Colonic mucosa (tissue), 4 donors: ENCODE data around the gene PTX3. TPM values are rescaled to one million over a fixed set of nuclear protein-coding genes. Genes with fewer than 3 reads are reported as not detected.

Source experiments
- DNase-seq: peaks from one replicate; pipeline ENCODE4 v3.0.0-alpha.2; 2020
- H3K27ac ChIP-seq: fragments of 200-600 bp; one replicate; pipeline ENCODE4 v1.8.0; 2021
- H3K27me3 ChIP-seq: fragments of 200-600 bp; one replicate; pipeline ENCODE4 v1.8.0; 2021
- H3K36me3 ChIP-seq: fragments of 200-600 bp; one replicate; pipeline ENCODE4 v1.8.0; 2021
- H3K4me1 ChIP-seq: fragments of 200-600 bp; one replicate; pipeline ENCODE4 v1.8.0; 2021; ENCODE audit warnings: mild to moderate bottlenecking
- H3K4me3 ChIP-seq: fragments of 200-600 bp; one replicate; pipeline ENCODE4 v1.8.0; 2021
- H3K9ac ChIP-seq, 2 donors: one replicate each; pipeline ENCODE4 v1.7.0; 2013; ENCODE audit warnings: control low read depth in 2 of 2, low read depth in 2 of 2, low read length in 2 of 2
- H3K9me3 ChIP-seq: fragments of 200-600 bp; one replicate; pipeline ENCODE4 v1.8.0; 2021
- intact Hi-C: fragments of 100-400 bp; cut with DNase I; formaldehyde crosslinking; loops from one replicate; pipeline ENCODE4 v1.14.1; 2022
- total RNA-seq, 2 donors: library from RNA; stranded (reverse); fragmentation: NEBNext Ultra II Directional in 1 of 2; extraction: Animal tissue kit (Norgen Biotek cat#: 25700) in 1 of 2; gene quantifications; one replicate each; pipeline ENCODE4 v1.2.1, GENCODE V29; 2021
- TF ChIP-seq, protein P1 (sequence below): fragments of 200-600 bp; IDR thresholded peaks from one replicate; pipeline ENCODE4 v1.8.0; 2022; ENCODE audit warnings: antibody characterized with exemption, mild to moderate bottlenecking
- donor health status: healthy.
- donor health status: DM: no; HTN: no; CAD: no.
- donor health status: DM: no; HTN: no; CAD: no.

Gene PTX3
- 1 to 10 TPM; 1.0 to 1.4 TPM for total RNA-seq

DNA sequence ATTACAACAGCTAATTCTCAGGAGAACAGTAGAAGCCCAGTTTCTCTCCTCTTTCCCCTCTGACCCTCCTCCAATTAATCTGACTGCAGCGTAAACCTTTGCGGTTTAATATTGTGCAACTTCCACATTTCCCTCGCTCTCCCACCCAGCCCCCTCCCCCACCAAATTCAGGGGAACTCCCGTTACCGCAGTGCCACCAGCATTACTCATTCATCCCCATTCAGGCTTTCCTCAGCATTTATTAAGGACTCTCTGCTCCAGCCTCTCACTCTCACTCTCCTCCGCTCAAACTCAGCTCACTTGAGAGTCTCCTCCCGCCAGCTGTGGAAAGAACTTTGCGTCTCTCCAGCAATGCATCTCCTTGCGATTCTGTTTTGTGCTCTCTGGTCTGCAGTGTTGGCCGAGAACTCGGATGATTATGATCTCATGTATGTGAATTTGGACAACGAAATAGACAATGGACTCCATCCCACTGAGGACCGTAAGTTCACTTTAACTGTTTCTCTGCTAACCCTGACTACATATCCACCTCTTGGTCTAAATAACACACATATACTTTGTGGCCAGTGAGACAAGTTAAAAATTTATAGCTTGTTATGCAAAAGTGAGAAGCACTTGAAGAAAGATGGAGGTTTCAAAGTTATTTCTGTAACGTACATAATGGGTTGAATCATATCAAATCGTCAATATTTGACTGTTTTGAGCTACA, at the start of gene PTX3:
Gene PTX3 (plus strand): TSS at position 268 of the 709 bp plus-strand sequence. CDS start 84 bp downstream, at position 352.
- TF ChIP-seq, protein P1, sequence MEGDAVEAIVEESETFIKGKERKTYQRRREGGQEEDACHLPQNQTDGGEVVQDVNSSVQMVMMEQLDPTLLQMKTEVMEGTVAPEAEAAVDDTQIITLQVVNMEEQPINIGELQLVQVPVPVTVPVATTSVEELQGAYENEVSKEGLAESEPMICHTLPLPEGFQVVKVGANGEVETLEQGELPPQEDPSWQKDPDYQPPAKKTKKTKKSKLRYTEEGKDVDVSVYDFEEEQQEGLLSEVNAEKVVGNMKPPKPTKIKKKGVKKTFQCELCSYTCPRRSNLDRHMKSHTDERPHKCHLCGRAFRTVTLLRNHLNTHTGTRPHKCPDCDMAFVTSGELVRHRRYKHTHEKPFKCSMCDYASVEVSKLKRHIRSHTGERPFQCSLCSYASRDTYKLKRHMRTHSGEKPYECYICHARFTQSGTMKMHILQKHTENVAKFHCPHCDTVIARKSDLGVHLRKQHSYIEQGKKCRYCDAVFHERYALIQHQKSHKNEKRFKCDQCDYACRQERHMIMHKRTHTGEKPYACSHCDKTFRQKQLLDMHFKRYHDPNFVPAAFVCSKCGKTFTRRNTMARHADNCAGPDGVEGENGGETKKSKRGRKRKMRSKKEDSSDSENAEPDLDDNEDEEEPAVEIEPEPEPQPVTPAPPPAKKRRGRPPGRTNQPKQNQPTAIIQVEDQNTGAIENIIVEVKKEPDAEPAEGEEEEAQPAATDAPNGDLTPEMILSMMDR, result no peak
- Histone ChIP-seq H3K4me3 (peak within 1 kb of the TSS; percentile 36), H3K9ac (peak within 1 kb of the TSS in 1 of 2 donors; percentile 21), H3K27me3 (no peaks in the 10 kb centered on the region), H3K9me3 (no peaks in the 10 kb centered on the region), H3K36me3 (no peaks in the 10 kb centered on the region), H3K27ac (peak within 1 kb of the TSS; percentile 14), H3K4me1 (no peaks in the 10 kb centered on the region)
- intact Hi-C loops, result no loop called here
- peak; percentile 30 for DNase-seq

DNA sequence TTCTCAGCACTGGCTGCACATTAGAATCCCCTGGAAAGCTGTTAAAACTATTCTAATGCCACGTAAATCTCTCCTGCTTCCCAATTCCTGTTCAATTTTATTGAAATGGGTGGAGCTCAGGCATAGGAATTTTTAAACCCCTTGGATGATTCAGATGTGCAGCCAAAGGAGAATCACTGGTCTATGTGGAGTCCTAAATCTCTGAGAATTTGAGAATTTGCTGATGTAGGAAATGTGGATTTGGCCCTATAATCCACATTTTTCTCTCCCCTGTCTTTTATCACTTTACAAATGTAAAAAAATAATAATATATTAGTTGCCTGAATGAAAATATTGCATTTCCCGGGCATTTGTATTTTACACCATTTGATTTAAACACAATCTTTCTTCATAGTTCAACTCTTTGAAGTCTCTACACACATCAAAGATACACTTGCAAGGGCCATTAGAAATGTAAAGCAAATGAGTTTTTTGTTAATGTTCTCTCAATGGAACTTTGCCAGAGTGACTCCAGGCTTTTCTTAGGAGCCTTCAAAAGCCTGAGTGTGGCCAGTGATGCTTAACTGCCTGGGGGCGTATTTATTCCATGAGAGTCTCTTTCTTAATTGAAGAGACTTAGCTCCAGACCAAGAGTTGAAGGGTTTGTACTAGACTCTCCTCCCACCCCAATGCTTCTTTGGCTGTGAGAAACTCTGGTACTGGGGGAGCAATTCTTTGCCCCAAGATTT, 48.8 kb upstream of the PTX3 start:
- H3K27ac ChIP-seq, result no peak overlapping the region
- H3K4me1 ChIP-seq, result no peaks in the 10 kb centered on the region
- no peak overlapping the region for H3K9ac ChIP-seq
- TF ChIP-seq, protein P1, result no peak
- no peak overlapping the region for H3K4me3 ChIP-seq
- intact Hi-C loops, result no loop called here
- DNase-seq, result no peak
- no peaks in the 10 kb centered on the region for H3K27me3 ChIP-seq
- H3K9me3 ChIP-seq, result no peaks in the 10 kb centered on the region
- no peaks in the 10 kb centered on the region for H3K36me3 ChIP-seq

DNA sequence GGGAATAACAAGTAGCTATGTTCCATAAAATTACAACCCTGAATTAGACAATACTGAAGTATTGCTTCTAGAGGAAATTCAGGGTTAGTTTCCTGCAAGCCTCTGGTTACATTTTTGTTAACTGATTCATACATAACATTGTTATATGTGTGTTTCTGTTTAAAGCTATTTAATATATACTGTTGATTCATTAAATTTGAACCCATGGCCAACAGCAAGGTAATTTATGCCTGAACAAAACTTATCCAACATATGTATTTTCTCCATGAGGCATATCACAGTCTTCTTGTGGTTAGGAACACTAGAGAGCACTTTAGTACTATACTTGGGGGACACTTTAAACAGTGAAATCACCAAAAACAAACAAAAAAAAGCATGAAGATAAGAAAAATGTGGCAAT, 47.7 kb upstream of the PTX3 start:
- no peak overlapping the region for H3K4me3 ChIP-seq
- DNase-seq, result no peak
- no peaks in the 10 kb centered on the region for H3K36me3 ChIP-seq
- no peaks in the 10 kb centered on the region for H3K9me3 ChIP-seq
- H3K27me3 ChIP-seq, result no peaks in the 10 kb centered on the region
- TF ChIP-seq, protein P1, result no peak
- no peak overlapping the region for H3K27ac ChIP-seq
- intact Hi-C loops, result no loop called here
- H3K4me1 ChIP-seq, result no peaks in the 10 kb centered on the region
- H3K9ac ChIP-seq, result no peak overlapping the region

DNA sequence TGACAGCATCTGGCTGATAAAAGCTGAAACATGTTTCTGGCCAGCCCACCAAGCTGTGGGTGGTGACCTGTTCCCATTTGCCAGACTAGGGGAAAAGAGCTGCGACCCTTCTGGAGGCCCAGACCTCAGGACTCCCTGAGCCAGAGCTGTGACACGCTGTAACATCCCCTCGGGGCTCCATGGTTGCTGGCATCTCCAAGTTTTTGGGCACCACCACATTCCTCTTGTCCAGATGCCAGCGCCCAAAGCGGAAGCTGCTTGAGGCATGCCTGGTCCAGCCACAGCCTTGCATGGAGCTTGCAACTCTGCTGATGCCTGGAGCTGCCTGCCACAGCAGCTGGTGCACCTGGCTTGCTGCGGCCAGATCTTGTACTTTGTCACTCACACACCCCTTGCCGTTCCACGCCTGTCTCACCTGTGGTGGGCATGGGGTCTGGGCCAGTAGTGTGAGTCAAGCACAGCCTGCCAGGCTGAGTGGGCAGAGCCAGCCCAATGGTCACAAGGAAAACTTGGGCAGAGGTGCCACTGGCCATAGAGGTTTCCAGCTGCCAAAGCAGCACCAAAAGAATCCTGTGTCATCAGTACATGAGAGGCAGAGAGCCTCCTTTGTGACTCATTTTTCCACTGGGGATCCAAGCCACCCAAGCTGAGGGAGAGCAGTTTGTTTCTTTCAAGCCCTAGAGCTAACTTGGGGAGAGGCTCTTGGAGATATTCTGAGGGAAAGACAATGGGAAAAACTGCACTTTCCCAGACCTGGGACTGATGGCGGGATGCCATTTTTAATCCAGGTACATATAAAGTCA, 45.7 kb upstream of the PTX3 start:
- H3K9ac ChIP-seq, result no peak overlapping the region
- TF ChIP-seq, protein P1, result no peak
- no peak for DNase-seq
- no peaks in the 10 kb centered on the region for H3K36me3 ChIP-seq
- H3K9me3 ChIP-seq, result no peaks in the 10 kb centered on the region
- no peaks in the 10 kb centered on the region for H3K27me3 ChIP-seq
- no peak overlapping the region for H3K27ac ChIP-seq
- H3K4me1 ChIP-seq, result no peaks in the 10 kb centered on the region
- H3K4me3 ChIP-seq, result no peak overlapping the region
- intact Hi-C loops, result no loop called here

DNA sequence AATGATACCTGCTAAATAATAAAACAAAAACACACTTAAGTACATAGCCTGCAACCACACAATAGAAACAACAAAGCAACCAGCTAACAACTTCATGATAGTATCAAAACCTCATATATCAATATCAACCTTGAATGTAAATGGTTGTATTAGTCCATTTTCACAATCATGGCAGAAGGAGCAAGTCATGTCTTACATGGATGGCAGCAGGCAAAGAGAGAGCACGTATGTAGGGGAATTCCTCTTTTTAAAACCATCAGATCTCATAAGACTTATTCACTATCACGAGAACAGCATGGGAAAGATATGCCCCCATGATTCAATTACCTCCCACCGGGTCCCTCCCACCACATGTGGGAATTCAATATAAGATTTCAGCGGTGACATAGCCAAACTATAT, 44.5 kb upstream of the PTX3 start:
- intact Hi-C loops, result no loop called here
- no peak overlapping the region for H3K9ac ChIP-seq
- H3K36me3 ChIP-seq, result no peaks in the 10 kb centered on the region

More for the DNA sequence above, 44.5 kb upstream of the PTX3 start:
- H3K27ac ChIP-seq, result no peak overlapping the region
- no peak overlapping the region for H3K4me3 ChIP-seq
- H3K4me1 ChIP-seq, result no peaks in the 10 kb centered on the region
- TF ChIP-seq, protein P1, result no peak
- no peaks in the 10 kb centered on the region for H3K27me3 ChIP-seq
- no peaks in the 10 kb centered on the region for H3K9me3 ChIP-seq
- no peak for DNase-seq
